NCI-H82 treated with DMSO at 0.1 percent for 48 hours (cell line): ENCODE results near the gene ADAMTS13.

Source experiments
- DNase-seq: peaks from one replicate; lab custom pipeline; 2025; ENCODE audit not compliant: unreplicated experiment; lab: John Stamatoyannopoulos, UW

ADAMTS13 gene

GRCh38 chr9:133488686-133489252 lies 66.6 kb downstream of the ADAMTS13 start:
- DNase-seq = no peak

DNA sequence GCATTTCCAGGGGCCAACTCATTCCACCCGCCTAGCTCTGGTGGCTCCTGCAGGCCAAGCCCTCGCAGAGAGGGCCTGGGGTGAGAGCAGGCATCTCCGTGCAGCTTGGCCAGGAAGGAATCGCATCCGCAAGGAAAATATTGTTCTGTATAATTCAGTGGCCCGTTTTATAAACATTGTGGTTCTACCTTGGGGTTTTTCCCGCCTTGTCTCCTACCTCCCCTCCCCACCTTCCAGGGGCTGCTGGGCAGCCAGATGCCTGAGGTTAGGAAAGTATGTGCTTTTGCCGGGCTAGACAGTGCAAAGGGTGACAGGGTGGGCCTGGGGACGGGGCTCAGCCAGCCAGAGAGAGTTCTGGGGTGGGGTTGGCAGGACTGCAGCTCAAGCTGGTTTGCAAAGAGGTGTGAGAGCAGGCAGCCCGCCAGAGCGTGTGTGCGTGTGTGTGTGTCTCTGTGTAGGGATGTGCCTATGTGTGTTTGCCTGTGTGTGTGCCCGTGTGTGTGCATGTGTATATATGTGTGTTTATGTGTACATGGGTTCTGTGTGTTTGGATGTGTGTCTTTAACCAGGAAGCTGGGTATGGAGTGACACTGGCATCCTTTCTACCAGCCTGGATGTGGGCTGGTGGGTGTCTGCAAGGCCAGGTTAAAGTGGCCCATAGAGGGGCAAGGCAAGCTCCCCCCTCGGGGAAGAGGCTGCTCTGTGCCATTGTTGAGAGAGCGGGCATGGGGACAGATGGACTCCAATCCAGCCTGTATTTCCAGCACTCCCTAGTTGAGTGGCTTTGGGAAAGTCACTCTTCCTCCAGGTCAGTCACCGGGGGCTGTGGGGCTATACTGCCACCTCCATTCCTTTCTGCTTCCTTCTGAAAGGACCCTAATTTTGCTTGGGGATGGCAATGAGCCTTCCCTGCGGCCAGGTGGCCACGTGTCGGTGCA lies 67.4 kb downstream of the ADAMTS13 start:
- DNase-seq = no peak

DNA sequence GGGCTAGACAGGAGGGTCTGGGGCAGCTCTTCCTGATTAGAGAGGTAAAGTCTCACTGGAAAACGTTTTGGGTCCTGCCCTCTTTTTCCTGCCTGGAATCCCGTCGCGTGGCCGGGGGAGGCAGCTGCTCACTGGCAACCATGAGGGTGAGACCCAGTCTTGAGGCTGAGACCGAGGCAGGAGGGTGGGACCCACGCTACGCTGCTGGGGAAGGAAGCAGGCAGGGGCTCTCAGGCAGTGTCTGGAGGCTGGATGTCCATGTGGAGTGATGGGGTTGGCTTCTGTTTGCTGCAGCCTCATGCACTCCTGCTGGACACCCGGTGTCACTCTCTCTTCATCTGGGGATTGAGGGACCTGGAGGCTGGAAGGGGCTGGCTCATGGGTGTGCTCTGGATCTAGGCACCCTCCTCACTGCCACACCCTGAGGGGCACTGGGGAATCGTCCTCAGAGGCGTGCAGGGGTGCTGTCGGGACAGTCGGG lies 68.1 kb downstream of the ADAMTS13 start:
- DNase-seq = no peak

GRCh38 chr9:133490865-133491655 lies 68.9 kb downstream of the ADAMTS13 start:
- no peak for DNase-seq

GRCh38 chr9:133491656-133491925 lies 69.4 kb downstream of the ADAMTS13 start:
- no peak for DNase-seq

- no peak for DNase-seq
These were observed 70.2 kb downstream of the ADAMTS13 start for GRCh38 chr9:133492061-133493021.

- DNase-seq = no peak
These were observed 71.3 kb downstream of the ADAMTS13 start for GRCh38 chr9:133493428-133493827.

- no peak for DNase-seq
These were observed 71.8 kb downstream of the ADAMTS13 start for GRCh38 chr9:133493845-133494540.

DNA sequence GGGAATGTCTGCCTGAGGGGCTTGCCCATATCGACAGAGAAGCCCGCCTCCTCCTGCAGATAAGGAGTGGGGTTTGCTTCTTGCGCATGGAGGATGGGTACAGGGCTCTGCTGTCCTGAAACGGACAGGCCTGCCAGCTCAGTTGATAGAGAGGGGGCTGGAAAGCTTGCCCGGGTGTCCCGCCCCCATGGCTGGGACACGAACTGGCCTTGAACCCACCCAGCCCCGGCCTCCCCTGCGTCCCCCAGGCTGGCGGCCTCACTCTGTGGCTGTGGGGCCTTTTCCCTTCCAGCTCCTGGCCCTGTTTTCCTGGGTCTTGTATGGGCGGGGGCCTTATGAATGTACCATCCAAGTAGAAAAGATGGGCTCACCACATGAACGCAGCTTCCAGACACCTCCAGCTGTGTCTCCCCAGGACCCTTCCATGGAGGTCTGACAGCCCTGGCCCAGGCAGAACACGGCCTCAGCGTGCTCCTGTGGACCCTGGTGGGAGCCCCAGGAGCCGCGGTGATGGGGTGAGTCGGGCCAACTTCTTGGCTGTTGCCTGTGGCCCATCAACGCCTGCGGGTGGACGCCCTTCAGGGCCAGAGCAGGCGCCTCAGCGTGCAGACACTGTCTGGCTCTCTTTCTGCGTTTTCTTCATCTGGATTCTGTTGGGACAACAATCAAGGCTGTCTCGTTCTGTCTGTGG lies 72.6 kb downstream of the ADAMTS13 start:
- DNase-seq = no peak

- no peak for DNase-seq
These were observed 73.4 kb downstream of the ADAMTS13 start for GRCh38 chr9:133495327-133496293.

DNA sequence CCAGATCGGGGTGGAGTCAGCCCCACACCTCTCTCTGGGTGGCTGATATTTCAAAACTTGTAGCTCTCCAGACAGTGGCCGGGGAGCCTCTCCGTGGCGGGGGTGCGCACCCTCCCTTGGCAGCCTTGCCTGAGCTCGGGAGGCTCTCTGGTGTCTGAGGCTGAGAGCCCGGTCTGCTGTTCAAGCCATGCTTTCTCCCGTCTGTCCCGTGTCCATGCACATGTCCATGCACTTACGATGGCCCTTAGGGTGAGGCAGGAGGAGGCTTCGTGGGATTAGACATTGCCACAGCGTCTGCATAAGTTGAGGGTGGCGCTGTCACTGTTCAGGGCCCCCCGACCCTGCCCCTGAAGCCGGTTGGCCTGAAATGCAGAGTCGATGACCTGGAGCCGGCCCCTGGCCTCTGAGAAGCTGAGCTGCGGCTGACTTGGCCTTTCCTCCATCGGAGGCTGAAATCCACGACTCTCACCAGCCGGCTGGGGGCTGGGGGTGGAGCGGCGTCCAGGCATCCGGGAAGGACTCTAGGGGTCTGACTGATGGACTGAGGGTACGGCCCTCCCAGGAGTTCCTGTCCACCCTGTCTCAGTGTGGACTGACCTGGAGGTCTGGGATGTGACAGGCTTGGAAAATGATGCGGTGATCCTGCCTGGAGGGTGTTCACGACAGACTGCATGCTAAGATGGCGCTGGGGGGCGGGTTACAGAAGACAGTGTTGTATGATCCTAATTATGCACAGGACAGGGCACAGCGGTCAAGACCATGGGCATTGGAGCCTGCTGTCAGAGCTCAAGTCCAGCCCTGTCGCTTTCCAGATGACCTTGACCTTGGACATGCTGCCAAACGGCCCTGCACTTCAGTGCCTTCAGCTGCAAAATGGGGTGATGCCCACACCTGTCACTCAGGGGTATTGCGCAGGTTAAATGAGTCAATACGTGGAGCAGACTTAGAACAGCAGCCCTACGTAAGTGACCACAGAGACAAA lies 75.0 kb downstream of the ADAMTS13 start:
- DNase-seq = no peak

- no peak for DNase-seq
These were observed 77.1 kb downstream of the ADAMTS13 start for GRCh38 chr9:133499132-133499891.

GRCh38 chr9:133499892-133500270 lies 77.7 kb downstream of the ADAMTS13 start:
- no peak for DNase-seq

DNA sequence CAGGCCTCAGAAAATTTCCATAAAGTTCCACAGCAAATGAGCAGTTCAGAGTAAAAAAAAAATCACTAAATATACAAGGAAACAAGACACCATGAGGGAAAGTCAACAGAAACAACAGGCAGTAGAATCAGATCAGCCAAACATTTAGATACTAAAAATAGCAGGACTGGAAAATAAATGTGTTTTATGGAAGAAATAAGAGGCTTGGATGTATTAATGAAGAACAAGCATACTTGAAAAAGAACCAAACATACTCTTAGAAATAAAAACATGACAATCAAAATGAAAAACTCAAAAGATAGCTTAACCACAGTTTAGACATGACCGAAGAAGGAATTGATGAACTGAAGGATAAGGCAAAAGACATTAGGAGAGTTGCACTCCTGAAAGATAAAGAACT lies 79.9 kb downstream of the ADAMTS13 start:
- no peak for DNase-seq

- no peak for DNase-seq
These were observed 83.1 kb downstream of the ADAMTS13 start for GRCh38 chr9:133505186-133505830.
